Measurements from ENCODE around the gene GABRG2.

Gene GABRG2

GRCh38 chr5:162196351-162196750 is 128.8 kb downstream of the GABRG2 start:
- no peak for DNase-seq

GRCh38 chr5:162202285-162202880 is 134.8 kb downstream of the GABRG2 start:
- DNase-seq, result no peak
